GM12892 (cell line): ENCODE data around the gene DGKI.

ENCODE experiments used
- POLR2A ChIP-seq: IDR thresholded peaks from 2 replicates; pipeline ENCODE4 v1.6.1; 2011; ENCODE audit warnings: low read depth, low read length, control low read depth
- POLR2AphosphoS5 ChIP-seq: IDR thresholded peaks from 2 replicates; pipeline ENCODE4 v1.6.1; 2011; ENCODE audit warnings: low read depth, low read length, control low read depth

DNA sequence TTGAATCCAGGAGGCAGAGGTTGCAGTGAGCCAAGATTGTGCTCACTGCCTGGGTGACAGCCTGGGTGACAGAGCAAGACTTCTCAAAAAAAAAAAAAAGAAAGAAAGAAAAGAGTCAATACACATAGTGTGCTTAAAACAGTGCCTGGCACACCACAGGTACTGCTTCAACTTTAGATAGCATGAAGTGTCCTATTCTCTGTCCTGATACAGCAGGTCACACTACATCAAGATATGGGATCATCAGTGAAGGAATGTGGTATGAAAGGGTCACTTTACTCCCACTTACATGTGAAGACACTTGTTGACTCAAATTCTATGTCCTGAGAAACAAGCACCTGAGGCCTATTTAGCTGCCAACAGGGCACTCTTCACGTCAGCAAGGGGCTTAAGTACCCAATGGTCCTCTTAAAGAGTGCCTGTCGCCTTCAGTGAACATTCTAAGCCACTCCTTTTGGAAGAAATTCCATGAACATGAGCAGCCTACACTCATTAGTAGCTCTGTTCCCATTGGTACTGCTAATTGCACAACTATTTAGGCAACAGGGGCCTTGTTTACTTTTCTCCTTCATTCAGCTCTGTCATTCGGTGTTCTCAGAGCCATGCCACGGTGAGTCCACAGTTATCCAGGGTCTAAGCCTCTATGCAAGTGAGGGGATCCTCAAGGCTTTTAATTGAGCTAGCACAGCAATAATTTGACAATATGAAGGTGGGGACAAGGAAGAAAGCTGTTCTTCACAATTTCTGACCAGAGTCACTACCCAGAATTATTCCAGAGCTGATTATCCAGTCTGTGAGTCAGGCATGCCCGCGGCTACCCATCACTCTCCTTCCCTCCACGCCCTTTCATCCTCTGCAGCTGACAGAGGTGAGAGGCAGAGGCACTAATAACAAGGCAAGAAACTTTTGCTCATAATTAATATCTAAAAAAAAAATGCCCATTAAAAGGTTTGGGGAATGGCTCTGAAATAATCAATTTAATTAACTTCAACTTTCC lies 446.6 kb downstream of the DGKI start:
- TF ChIP-seq POLR2A (no peak), POLR2AphosphoS5 (no peak)
